SK-N-SH treated with all-trans-retinoic acid at 6 μM for 48 hours (cell line): Measurements from ENCODE around the gene NSUN4.
"Not testable (repeated sequence)": the region's sequence is repeated elsewhere in the genome, so short reads cannot be mapped to it uniquely, and the experiment has no call there.

Experiments used
- ATAC-seq: fragments of 200-7000 bp; cut with Tn5 transposase; 3 replicates; pipeline ENCODE4 v1.9.1; 2020; ENCODE audit warnings: mild to moderate bottlenecking, moderate library complexity
- BACH2 ChIP-seq: fragments of 250-450 bp; sonication (Bioruptor Pico); IDR thresholded peaks from 2 replicates; pipeline ENCODE4 v1.9.0; 2021; ENCODE audit warnings: mild to moderate bottlenecking, borderline replicate concordance
- CREB5 ChIP-seq: fragments of 250-450 bp; sonication (Bioruptor Pico); IDR thresholded peaks from 2 replicates; pipeline ENCODE4 v1.5.1; 2020; ENCODE audit warnings: low read depth, mild to moderate bottlenecking, moderate library complexity
- CSDC2 ChIP-seq: fragments of 250-450 bp; sonication (Bioruptor Pico); IDR thresholded peaks from 2 replicates; pipeline ENCODE4 v1.5.0; 2020; ENCODE audit warnings: mild to moderate bottlenecking, moderate library complexity
- CSRNP3 ChIP-seq: fragments of 250-450 bp; sonication (Bioruptor Pico); IDR thresholded peaks from 2 replicates; pipeline ENCODE4 v1.5.1; 2021; ENCODE audit warnings: mild to moderate bottlenecking, moderate library complexity
- GLIS3 ChIP-seq: fragments of 250-450 bp; sonication (Bioruptor Pico); IDR thresholded peaks from 2 replicates; pipeline ENCODE4 v1.5.0; 2020; ENCODE audit warnings: mild to moderate bottlenecking, moderate library complexity
- OSR1 ChIP-seq: fragments of 250-450 bp; sonication (Bioruptor Pico); IDR thresholded peaks from 2 replicates; pipeline ENCODE4 v1.8.0; 2022; ENCODE audit warnings: moderate library complexity, mild to moderate bottlenecking, inconsistent platforms
- PPARA ChIP-seq: fragments of 250-450 bp; sonication (Bioruptor Pico); IDR thresholded peaks from 2 replicates; pipeline ENCODE4 v1.5.0; 2020; ENCODE audit warnings: mild to moderate bottlenecking, borderline replicate concordance
- RARB ChIP-seq: fragments of 250-450 bp; sonication (Bioruptor Pico); IDR thresholded peaks from 2 replicates; pipeline ENCODE4 v1.8.0; 2021; ENCODE audit warnings: mild to moderate bottlenecking, moderate library complexity
- SNAI2 ChIP-seq: fragments of 250-450 bp; sonication (Bioruptor Pico); IDR thresholded peaks from 2 replicates; pipeline ENCODE4 v1.5.0; 2020; ENCODE audit warnings: mild to moderate bottlenecking, moderate library complexity
- TCF4 ChIP-seq: fragments of 250-450 bp; sonication (Bioruptor Pico); IDR thresholded peaks from 2 replicates; pipeline ENCODE4 v1.8.0; 2021; ENCODE audit warnings: mild to moderate bottlenecking, moderate library complexity, borderline replicate concordance
- TOX ChIP-seq: fragments of 250-450 bp; sonication (Bioruptor Pico); IDR thresholded peaks from 2 replicates; pipeline ENCODE4 v1.8.0; 2021; ENCODE audit warnings: mild to moderate bottlenecking, moderate library complexity, borderline replicate concordance
- TSHZ2 ChIP-seq: fragments of 250-450 bp; sonication (Bioruptor Pico); IDR thresholded peaks from 2 replicates; pipeline ENCODE4 v1.5.0; 2020; ENCODE audit warnings: mild to moderate bottlenecking, moderate library complexity
- ZFP30 ChIP-seq: fragments of 450-650 bp; formaldehyde crosslinking; IDR thresholded peaks from 2 replicates; pipeline ENCODE4 v1.5.0; 2022; ENCODE audit warnings: mild to moderate bottlenecking, moderate library complexity
- ZNF565 ChIP-seq: fragments of 450-650 bp; formaldehyde crosslinking; conservative IDR thresholded peaks from 2 replicates; pipeline ENCODE4 v1.5.0; 2020; ENCODE audit warnings: low read depth, mild to moderate bottlenecking, moderate library complexity
- ZNF70 ChIP-seq: fragments of 450-650 bp; formaldehyde crosslinking; IDR thresholded peaks from 2 replicates; pipeline ENCODE4 v1.5.0; 2020; ENCODE audit warnings: mild to moderate bottlenecking, moderate library complexity
- ZNF8 ChIP-seq: fragments of 450-650 bp; formaldehyde crosslinking; IDR thresholded peaks from 2 replicates; pipeline ENCODE4 v1.5.0; 2020; ENCODE audit warnings: mild to moderate bottlenecking, moderate library complexity
- TF ChIP-seq, protein P1 (sequence below): fragments of 250-450 bp; sonication (Bioruptor Pico); IDR thresholded peaks from 2 replicates; pipeline ENCODE4 v1.8.0; 2020; ENCODE audit warnings: mild to moderate bottlenecking, moderate library complexity, borderline replicate concordance
- TF ChIP-seq, protein P2 (sequence below): fragments of 250-450 bp; sonication (Bioruptor Pico); IDR thresholded peaks from 2 replicates; pipeline ENCODE4 v1.8.0; 2021; ENCODE audit warnings: low read depth, mild to moderate bottlenecking, moderate library complexity, borderline replicate concordance

NSUN4 gene

GRCh38 chr1:46317323-46317722 is 23.3 kb upstream of the NSUN4 start:
- ATAC-seq, result no peak
- TF ChIP-seq ZFP30 (no peak), CSRNP3 (CRISPR knock-in tag) (no peak), SNAI2 (CRISPR knock-in tag) (no peak), TSHZ2 (CRISPR knock-in tag) (no peak), CSDC2 (CRISPR knock-in tag) (no peak), OSR1 (no peak), PPARA (CRISPR knock-in tag) (no peak), CREB5 (CRISPR knock-in tag) (no peak), GLIS3 (CRISPR knock-in tag) (no peak), ZNF565 (CRISPR knock-in tag) (no peak), ZNF70 (CRISPR knock-in tag) (no peak), ZNF8 (CRISPR knock-in tag) (no peak), RARB (CRISPR knock-in tag) (no peak), BACH2 (CRISPR knock-in tag) (no peak), TOX (CRISPR knock-in tag) (no peak), TCF4 (CRISPR knock-in tag) (no peak)
- TF ChIP-seq, protein P1, sequence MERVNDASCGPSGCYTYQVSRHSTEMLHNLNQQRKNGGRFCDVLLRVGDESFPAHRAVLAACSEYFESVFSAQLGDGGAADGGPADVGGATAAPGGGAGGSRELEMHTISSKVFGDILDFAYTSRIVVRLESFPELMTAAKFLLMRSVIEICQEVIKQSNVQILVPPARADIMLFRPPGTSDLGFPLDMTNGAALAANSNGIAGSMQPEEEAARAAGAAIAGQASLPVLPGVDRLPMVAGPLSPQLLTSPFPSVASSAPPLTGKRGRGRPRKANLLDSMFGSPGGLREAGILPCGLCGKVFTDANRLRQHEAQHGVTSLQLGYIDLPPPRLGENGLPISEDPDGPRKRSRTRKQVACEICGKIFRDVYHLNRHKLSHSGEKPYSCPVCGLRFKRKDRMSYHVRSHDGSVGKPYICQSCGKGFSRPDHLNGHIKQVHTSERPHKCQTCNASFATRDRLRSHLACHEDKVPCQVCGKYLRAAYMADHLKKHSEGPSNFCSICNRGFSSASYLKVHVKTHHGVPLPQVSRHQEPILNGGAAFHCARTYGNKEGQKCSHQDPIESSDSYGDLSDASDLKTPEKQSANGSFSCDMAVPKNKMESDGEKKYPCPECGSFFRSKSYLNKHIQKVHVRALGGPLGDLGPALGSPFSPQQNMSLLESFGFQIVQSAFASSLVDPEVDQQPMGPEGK (CRISPR knock-in tag), result no peak
- TF ChIP-seq, protein P2, sequence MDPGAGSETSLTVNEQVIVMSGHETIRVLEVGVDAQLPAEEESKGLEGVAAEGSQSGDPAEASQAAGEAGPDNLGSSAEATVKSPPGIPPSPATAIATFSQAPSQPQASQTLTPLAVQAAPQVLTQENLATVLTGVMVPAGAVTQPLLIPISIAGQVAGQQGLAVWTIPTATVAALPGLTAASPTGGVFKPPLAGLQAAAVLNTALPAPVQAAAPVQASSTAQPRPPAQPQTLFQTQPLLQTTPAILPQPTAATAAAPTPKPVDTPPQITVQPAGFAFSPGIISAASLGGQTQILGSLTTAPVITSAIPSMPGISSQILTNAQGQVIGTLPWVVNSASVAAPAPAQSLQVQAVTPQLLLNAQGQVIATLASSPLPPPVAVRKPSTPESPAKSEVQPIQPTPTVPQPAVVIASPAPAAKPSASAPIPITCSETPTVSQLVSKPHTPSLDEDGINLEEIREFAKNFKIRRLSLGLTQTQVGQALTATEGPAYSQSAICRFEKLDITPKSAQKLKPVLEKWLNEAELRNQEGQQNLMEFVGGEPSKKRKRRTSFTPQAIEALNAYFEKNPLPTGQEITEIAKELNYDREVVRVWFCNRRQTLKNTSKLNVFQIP (CRISPR knock-in tag), result no peak

DNA sequence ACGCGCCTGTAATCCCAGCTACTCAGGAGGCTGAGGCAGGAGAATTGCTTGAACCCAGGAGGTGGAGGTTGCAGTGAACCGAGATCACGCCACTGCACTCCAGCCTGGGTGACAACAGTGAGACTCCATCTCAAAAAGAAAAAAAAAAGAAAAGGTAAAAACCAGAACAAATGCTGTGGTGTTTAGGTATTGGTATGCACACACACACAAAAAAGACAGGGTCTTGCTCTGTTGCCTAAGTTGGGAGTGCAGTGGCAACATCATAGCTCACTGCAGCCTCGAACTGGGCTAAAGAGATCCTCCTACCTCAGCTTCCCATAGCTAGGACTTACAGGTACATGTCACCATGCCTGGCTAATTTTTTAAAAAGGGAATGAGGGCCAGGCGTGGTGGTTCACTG is 21.3 kb upstream of the NSUN4 start:
- not testable (repeated sequence) for ATAC-seq

DNA sequence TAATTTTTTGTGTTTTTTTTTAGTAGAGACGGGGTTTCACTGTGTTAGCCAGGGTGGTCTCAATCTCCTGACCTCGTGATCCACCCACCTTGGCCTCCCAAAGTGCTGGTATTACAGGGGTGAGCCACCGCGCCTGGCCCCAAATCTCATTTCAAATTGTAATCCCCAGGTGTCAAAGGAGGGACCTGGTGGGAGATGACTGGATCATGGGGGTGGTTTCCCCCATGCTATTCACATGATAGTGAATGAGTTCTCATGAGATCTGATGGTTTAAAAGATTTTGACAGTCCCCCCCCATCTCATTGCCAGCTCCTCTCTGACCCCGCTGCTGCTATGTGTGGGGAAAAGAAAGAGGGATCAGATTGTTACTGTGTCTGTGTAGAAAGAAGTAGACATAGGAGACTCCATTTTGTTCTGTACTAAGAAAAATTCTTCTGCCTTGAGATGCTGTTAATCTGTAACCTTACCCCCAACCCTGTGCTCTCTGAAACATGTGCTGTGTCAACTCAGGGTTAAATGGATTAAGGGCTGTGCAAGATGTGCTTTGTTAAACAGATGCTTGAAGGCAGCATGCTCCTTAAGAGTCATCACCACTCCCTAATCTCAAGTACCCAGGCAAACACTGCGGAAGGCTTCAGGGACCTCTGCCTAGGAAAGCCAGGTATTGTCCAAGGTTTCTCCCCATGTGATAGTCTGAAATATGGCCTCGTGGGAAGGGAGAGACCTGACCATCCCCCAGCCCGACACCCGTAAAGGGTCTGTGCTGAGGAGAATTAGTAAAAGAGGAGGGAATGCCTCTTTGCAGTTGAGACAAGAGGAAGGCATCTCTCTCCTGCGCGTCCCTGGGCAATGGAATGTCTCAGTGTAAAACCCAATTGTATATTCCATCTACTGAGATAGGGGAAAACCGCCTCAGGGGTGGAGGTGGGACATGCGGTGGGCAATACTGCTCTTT is 20.4 kb upstream of the NSUN4 start:
- not testable (repeated sequence) for ATAC-seq

GRCh38 chr1:46322191-46322590 is 18.4 kb upstream of the NSUN4 start:
- not testable (repeated sequence) for ATAC-seq

DNA sequence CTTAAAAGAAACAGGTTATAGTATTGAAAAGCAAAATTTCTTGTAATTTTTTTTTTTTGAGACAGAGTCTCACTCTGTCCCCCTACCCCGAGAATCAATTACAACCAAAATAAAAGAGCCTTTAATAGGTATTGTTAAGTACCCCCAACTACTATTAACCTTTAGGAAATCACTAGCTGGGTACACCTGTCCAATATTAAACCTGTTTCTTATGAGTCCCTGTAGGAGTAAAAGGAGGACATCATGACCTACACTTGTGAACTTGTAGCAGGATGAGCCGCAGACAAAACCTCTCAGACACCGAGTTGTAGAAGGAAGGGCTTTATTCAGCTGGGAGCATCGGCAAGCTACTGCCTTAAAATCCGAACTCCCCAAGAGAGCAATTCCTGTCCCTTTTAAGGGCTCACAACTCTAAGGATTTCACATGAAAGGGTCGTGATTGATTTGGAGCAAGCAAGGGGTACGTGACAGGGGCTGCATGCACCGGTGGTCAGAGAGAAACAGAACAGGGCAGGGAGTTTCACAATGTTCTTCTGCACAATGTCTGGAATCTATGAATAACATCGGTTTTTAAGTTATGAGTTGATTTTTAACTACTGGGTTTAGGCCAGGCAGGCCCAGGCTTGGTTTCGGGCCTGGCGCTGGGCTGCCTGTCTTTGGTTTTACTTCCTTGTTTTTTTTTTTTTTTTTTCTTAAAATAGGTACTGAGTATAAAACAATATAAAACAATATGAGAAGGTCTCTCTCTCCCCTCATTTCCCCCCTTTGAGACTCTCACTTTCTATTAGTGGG is 15.1 kb upstream of the NSUN4 start:
- not testable (repeated sequence) for ATAC-seq

DNA sequence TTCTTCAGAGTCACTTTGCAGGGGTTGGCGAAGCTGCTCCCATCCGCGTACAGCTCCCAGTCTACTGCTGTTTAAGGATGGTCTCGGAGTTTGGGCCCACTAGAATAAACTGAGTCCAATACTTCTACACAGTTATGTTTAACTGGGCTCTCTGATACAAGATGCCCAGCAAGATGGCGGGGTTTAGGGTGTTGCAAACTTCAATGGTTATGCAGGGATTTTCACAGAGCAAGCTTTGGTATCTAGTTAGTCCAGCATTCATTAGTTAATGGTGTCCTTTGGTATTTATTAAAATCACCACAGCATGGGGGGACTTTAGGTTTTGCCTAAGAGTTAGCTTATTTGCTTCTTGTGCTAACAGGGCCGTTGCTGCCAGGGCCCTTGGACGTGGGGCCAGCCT is 12.4 kb upstream of the NSUN4 start:
- not testable (repeated sequence) for ATAC-seq

DNA sequence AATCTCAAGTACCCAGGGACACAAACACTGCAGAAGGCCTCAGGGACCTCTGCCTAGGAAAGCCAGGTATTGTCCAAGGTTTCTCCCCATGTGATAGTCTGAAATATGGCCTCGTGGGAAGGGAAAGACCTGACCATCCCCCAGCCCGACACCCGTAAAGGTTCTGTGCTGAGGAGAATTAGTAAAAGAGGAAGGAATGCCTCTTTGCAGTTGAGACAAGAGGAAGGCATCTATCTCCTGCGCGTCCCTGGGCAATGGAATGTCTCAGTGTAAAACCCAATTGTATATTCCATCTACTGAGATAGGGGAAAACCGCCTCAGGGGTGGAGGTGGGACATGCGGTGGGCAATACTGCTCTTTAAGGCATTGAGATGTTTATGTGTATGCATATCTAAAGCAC is 10.8 kb upstream of the NSUN4 start:
- not testable (repeated sequence) for ATAC-seq

DNA sequence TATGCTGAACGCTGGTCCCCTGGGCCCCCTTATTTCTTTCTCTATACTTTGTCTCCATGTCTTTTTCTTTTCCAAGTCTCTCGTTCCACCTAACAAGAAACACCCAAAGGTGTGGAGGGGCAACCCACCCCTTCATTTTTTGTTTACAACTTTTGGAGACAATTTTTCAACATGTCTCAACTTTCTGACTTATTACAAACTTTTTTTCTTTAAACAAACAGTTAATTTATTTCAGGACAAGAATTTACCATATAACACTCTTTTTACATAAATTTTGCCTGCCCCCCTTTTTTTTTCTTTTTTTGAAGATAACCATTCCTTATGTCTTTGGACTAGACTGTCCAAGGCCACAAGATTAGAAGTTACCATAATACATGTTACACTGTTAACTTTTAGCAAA is 10.2 kb upstream of the NSUN4 start:
- ATAC-seq, result not testable (repeated sequence)
